ENCODE measurements around the gene PEPD. TPM values are rescaled to one million over a fixed set of nuclear protein-coding genes. Genes with fewer than 3 reads are reported as not detected.

The PEPD gene
- total and polyA plus RNA-seq, 2 donors (not counting 3 experiments of a cell fraction or from before 2014, with no cell fraction given), result 73.7 to 126 TPM

DNA sequence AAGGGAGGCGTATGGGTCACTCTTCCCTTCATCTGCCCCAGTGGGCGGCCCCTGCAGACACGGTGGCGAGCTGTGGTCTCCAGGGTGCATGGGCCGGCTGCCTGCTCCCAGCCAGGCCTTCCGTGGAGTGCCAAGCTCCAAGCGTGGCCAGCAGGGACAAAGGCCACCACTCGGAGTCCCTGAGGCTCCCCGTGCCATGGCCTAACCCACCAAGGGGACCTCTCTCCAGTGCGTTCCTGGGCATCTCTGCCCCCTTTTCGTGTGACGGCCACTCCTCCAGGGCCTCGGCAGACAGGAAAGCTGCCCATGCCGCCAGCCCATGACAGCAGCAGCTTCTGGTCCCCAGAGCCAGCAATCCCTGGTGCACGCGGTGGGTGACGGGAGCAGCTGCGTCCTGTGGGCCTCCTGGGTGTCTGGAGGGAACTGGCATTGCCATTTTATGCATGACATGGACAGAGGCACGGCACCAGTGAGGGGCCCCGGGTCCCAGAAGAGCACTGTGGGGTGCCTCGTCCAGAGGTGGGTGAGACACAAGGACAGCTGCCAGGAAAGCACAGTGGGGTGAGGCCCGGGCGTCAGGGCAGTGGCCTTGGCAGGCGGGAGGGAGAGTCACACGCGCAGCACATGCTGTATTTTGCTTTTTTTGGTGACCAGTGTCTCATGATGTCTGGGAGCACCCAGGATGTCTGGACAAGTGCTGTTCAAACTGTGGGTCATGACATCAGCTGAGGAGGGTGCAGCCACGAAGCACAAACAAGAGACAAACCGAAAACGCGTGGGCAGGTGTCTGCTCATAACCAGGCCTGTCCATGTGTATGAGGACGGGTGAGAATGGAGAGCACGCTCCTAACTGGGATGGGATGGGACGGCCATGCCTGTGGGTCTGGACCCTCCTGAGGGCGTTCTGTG is 115.8 kb downstream of the PEPD start:
- no peaks in the 10 kb centered on the region for H3K27me3 ChIP-seq (ENCODE audit: control insufficient read depth in 2 of 2, insufficient read depth in 2 of 2, low read length in 2 of 2)
- no peaks in the 10 kb centered on the region for H3K79me2 ChIP-seq (ENCODE audit: control insufficient read depth, insufficient read depth, low read length)
- H3K4me1 ChIP-seq (ENCODE audit: control insufficient read depth, extremely low read depth, insufficient read depth, low read length), result no peaks in the 10 kb centered on the region
- no TSS peak for BruUV-seq (replicated peaks)
- ChIA-PET CTCF (interaction anchor here (0.9 to 5.9 kb wide), 16 partner anchors 8 to 372 kb away, joined by 3 to 181 read pairs (median 8); partner anchors contain the start of genes CEBPA and CEBPG), POLR2A (no interaction called here)
- no peak for FAIRE-seq
- no peak overlapping the region for H3K27ac ChIP-seq (ENCODE audit: insufficient read depth, low read depth, low read length)
- dilution Hi-C loops (cut with MboI; ENCODE audit: extremely low pct_ligation_motif_present, low sequenced_read_pairs), result no loop called here
- no peaks in the 10 kb centered on the region for H3K36me3 ChIP-seq (ENCODE audit: control insufficient read depth in 2 of 2, extremely low read depth in 1 of 2, insufficient read depth in 2 of 2, low read length in 2 of 2)
- no peak overlapping the region for H3K4me2 ChIP-seq (ENCODE audit: insufficient read depth, low read length)
- no peak for DNase-seq (ENCODE audit: low read depth, low spot score)
- no peaks in the 10 kb centered on the region for H3K9me1 ChIP-seq (replicated peaks; ENCODE audit: control insufficient read depth, extremely low read depth, insufficient read depth, low read length)
- no peak overlapping the region for H3K4me3 ChIP-seq (replicated peaks in 1 of 3; ENCODE audit: insufficient read depth in 1 of 3, low read depth in 1 of 3, low read length in 3 of 3)
- no peak overlapping the region for H3K9ac ChIP-seq (replicated peaks; ENCODE audit: extremely low read depth, insufficient read depth, low read length)
- intact Hi-C loops (cut with micrococcal nuclease), result loop anchor here (1.0 to 5.0 kb wide), 5 partner anchors 33 to 279 kb away; partner anchors contain the start of gene CEBPG
- no peaks in the 10 kb centered on the region for H4K20me1 ChIP-seq (replicated peaks; ENCODE audit: control insufficient read depth, extremely low read depth, insufficient read depth, low read length)
- no peaks in the 10 kb centered on the region for H3K9me3 ChIP-seq (replicated peaks; ENCODE audit: control insufficient read depth, insufficient read depth, low read length)
- H2AFZ ChIP-seq (ENCODE audit: low read depth, low read length), result no peak overlapping the region
- TF ChIP-seq EZH2 (IDR thresholded peaks at IDR 0.05; ENCODE audit: borderline replicate concordance, low read depth, low read length, severe bottlenecking), result no peak

DNA sequence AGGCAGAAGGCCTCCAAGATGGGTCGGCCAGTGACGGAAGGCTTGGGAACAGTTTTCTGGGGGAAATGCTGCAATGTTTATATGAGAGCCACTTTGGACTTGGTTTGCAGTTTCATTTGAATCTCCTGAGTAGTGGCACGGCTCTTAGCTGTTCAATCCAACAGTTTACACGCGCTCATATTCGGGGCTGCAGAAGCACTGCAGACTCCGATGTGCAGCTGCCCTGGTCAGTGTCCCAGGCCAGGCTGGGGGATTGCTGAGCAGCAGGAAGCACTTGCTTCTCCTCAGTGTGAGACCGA is 116.4 kb downstream of the PEPD start:
- BruUV-seq (replicated peaks), result no TSS peak
- Histone ChIP-seq H3K9me3 (replicated peaks; ENCODE audit: control insufficient read depth, insufficient read depth, low read length) (no peaks in the 10 kb centered on the region), H3K27ac (ENCODE audit: insufficient read depth, low read depth, low read length) (no peak overlapping the region), H3K9me1 (replicated peaks; ENCODE audit: control insufficient read depth, extremely low read depth, insufficient read depth, low read length) (no peaks in the 10 kb centered on the region), H3K9ac (replicated peaks; ENCODE audit: extremely low read depth, insufficient read depth, low read length) (no peak overlapping the region), H3K4me2 (ENCODE audit: insufficient read depth, low read length) (no peak overlapping the region), H3K4me3 (replicated peaks in 1 of 3; ENCODE audit: insufficient read depth in 1 of 3, low read depth in 1 of 3, low read length in 3 of 3) (no peak overlapping the region), H3K36me3 (ENCODE audit: control insufficient read depth in 2 of 2, extremely low read depth in 1 of 2, insufficient read depth in 2 of 2, low read length in 2 of 2) (no peaks in the 10 kb centered on the region), H4K20me1 (replicated peaks; ENCODE audit: control insufficient read depth, extremely low read depth, insufficient read depth, low read length) (no peaks in the 10 kb centered on the region), H3K4me1 (ENCODE audit: control insufficient read depth, extremely low read depth, insufficient read depth, low read length) (no peaks in the 10 kb centered on the region), H2AFZ (ENCODE audit: low read depth, low read length) (no peak overlapping the region), H3K79me2 (ENCODE audit: control insufficient read depth, insufficient read depth, low read length) (no peaks in the 10 kb centered on the region), H3K27me3 (ENCODE audit: control insufficient read depth in 2 of 2, insufficient read depth in 2 of 2, low read length in 2 of 2) (no peaks in the 10 kb centered on the region)
- no peak for DNase-seq (ENCODE audit: low read depth, low spot score)
- POLR2A ChIA-PET, result no interaction called here
- TF ChIP-seq, protein P1, sequence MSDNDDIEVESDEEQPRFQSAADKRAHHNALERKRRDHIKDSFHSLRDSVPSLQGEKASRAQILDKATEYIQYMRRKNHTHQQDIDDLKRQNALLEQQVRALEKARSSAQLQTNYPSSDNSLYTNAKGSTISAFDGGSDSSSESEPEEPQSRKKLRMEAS (IDR thresholded peaks at IDR 0.05; ENCODE audit: insufficient read depth, insufficient read length), result no peak
- no peak for TF ChIP-seq EZH2 (IDR thresholded peaks at IDR 0.05; ENCODE audit: borderline replicate concordance, low read depth, low read length, severe bottlenecking)
- TF ChIP-seq POLR2A (IDR thresholded peaks at IDR 0.05; ENCODE audit: low read depth, low read length), result no peak
- TF ChIP-seq GATA2 (IDR thresholded peaks at IDR 0.05; ENCODE audit: insufficient read depth, insufficient read length, low read depth, low read length), result no peak
- TF ChIP-seq CTCF (IDR thresholded peaks at IDR 0.05; ENCODE audit: extremely low read depth in 1 of 2, insufficient read depth in 1 of 2, low read depth in 1 of 2, low read length in 2 of 2), result no peak
- TF ChIP-seq POLR2AphosphoS5 (IDR thresholded peaks at IDR 0.05; ENCODE audit: insufficient read depth, low read depth, low read length), result no peak
- no peak for TF ChIP-seq MYC (IDR thresholded peaks at IDR 0.05; ENCODE audit: low read depth, low read length)
- no peak for FAIRE-seq
- intact Hi-C loops (cut with micrococcal nuclease), result loop anchor here (5.0 kb wide), 1 partner anchor 278 kb away; no protein-coding TSS in a partner anchor
- dilution Hi-C loops (cut with MboI; ENCODE audit: extremely low pct_ligation_motif_present, low sequenced_read_pairs), result no loop called here
- CTCF ChIA-PET, result interaction anchor here (1.6 to 5.9 kb wide), 4 partner anchors 11 to 167 kb away, joined by 4 to 181 read pairs (median 18); partner anchors contain the start of gene CEBPA
